Stimulated activated CD8-positive, alpha-beta memory T cell treated with anti-CD3 and anti-CD28 coated beads, Interleukin-7, amount 100 ng/mL, for 1 hour (primary cell): ENCODE data around the gene WAPL.

Experiments used
- DNase-seq, 2 donors: peaks; one replicate each; pipeline ENCODE4 v3.0.0-alpha.2; 2020; ENCODE audit warnings: low read depth in 2 of 2

The WAPL gene

DNA sequence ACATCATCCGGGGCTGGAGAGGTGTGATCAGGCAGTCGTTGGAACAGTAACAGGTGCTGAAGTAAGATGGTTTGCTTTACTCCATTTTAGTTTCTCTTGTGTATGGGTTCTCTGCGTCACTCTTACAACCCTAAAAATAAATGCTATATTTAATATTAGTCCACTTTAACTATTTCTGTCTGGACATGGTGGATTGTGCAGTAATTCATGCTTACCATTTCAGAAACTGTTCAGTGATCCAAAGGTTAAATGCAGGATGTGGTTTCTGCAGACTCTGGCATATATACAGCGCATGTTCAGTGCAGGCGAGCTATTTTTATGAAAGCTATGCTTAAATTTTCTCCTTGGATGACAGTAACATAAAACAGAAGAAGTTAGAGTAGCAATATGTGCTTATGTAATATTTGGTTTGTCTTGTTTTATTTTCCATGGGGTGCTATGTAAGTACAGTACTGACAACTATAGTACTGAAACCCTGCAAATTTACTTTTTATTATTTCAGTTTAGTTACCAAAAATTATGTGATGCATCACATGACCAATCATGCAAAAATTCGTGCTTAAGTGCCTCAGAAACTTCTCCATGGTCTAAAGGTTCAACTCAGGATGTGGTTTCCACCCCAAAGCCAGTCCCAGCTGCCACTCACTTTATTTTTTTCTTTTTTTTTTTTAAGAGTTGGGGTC is 108.4 kb downstream of the WAPL start:
- DNase-seq, result no peak

GRCh38 chr10:86411852-86412560 is 109.6 kb downstream of the WAPL start:
- no peak for DNase-seq

GRCh38 chr10:86411281-86411841 is 110.2 kb downstream of the WAPL start:
- no peak for DNase-seq

GRCh38 chr10:86410542-86411124 is 111.0 kb downstream of the WAPL start:
- no peak for DNase-seq

DNA sequence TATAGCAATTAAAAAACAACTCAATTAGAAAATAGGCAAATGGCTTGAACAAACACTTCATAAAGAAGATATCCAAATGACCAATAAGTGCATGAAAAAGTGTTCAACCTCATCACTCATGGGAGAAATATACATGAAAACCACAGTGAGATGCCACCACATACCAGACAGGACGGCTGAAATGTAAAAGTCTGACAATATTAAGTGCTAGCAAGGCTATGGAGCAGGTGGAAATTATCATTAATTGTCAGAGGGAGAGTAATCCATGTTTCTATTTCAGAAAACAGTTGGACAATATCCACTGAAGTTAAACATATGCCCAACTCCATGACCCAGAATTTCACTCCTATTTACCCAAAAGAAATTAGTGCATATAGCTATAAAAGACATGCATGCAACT is 112.4 kb downstream of the WAPL start:
- DNase-seq, result no peak

DNA sequence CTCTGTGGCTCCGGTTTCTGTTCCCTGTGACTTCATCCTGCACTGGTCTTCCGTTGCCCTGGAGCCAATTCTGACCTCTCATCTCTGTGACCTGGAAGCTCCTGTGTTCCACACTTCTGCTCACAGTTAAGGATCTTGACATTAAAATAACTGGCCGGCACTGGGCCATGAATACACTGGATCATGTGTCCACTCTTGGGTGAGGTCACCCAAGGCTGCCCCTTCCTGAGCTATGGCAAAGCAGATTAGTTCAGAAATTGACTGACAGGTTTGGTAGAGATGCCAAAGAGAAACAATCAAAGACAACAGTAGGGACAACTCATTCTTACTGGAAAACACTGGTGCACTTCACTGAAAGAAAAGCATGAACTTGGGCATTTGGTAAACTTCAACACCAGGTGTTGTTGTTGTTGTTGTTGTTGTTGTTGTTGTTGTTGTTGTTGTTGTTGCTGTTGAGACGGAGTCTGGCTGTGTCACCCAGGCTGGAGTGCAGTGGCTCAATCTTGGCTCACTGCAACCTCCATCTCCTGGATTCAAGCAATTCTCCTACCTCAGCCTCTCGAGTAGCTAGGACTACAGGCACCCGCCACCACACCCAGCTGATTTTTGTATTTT is 118.3 kb downstream of the WAPL start:
- DNase-seq, result no peak

DNA sequence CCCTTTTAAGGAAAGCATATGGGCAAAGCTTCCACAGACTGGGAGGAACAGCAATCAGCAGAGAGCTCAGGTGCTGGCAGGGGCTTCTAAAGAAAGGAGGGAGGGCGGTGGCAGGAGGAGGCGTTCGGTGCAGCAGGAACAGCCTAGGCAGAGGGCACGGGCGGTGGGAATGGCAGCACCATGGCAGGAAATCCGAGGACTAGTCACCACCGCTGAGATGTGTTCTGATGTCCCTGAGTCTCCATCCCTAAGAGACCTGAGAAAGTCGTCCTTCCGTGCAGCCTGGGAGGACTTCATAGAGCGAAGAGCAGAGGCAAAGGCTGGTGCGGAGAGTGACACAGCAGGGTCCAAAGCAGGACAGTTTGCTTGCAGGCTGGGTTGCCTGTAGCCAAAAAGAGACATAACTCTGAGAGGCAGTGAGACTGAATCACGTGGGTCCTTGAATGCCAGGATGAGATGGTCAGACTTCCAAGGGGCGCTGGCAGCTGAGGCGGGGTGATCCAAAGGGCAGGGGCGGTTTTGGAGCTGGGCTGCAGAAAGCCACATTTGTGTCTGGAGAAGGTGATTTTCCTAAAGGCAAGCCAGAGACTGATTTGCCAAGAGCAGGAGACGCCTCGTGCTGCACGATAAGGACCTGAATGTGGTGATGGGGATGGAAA is 119.2 kb downstream of the WAPL start:
- DNase-seq, result no peak

GRCh38 chr10:86401588-86402282 is 119.9 kb downstream of the WAPL start:
- no peak for DNase-seq

DNA sequence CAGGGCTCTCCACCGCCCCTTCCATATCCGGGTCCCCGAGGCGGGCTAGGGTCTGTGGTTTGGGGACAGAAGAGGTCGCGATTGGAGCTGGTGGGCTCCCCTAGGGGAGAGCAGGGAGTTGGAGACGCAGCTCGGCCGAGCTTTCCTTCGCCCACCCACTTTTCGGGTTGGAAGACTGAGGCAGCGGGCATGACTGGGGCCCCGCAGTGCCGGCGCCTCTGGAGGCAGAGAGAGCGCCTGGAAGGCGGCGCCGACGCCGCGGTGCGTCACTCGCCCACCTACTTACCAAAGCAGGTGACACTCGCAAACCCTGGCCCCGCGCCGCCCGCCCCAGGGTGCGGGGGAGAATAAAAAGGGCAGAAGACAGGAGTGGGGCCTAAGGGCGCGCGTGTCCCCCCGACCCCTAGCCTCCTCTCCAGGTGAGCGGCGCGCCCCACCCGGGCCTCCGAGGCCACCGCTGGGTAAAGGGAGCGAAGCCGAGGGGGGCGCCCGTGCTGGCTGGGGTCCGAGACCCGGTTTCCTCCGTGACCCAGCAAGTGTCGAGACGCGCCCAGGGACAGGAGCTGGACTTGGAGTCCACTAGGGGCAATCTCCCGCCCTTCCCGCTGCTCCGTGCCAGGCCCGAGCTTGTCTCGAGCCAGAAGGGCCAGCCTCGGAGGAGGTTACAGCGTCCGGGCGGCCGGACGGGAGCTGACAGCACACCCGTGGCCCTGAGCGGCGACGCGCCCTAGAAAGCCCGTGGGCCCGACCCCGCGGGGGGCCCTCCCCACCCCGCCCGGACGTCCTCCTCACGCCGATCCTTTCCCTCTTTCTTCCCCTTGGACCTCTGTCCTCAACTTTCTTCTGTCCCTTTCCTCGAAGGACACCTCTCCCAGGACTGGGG is 120.6 kb downstream of the WAPL start:
- peak in 1 of 2 donors; percentile 25 for DNase-seq

DNA sequence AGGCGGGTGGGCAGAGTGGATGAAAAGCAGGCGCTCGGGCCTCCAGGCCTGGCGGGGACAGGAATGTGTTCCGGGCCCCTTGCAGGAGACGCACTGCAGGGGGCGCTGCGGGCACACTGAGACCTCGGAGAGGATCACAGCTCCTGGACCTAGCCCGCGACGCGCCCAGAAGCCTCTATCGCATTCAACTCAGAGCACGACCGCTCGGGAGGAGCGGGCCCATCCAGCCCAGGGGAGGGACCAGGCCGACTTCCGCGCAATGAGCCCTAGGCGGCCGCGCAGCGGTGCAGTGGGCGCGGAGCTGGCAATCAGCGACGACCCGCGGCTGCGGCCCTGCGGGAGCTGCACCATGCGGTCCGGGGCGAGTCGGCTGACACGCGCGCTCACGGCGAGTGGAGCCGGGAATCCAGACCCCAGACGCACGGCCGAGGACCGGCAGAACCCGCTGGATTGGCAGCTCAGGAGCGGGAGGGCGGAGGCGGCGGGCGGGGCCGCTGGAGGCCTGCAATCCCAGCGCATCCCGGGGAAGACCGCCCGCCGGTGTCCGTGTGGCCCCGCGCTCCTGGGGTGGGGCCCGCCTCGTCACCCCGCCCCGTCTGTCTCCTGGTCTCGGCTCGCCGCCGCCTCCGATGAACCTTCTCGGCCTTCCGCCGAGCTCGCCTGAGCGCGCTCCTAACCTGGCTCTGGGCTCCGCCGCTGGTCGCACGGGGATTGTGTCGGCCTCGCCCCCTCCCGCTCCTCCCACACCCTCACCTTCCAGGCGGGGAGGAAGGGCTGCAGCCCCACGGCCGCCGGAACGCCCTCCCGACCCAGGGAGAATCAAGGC is 121.5 kb downstream of the WAPL start:
- peak; percentile 77 to 89 for DNase-seq

DNA sequence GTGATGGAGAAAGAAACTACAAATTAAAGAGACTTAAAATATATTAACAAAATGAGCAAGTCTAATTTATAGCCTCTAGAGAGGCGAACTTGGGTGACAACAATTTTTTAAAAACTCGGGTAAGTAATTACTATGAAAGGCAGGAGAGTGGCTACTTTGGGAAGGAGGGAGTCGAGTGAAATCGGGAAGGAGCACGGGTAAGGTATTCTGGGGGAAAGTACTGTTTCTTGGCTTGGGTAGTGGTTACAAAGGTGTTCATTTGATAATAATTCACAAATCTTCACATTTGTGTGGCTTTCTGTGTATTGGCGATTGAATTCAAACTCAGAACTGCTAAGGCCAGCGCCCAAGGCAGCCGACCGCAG is 122.1 kb downstream of the WAPL start:
- no peak for DNase-seq

- no peak for DNase-seq
These were observed 124.5 kb downstream of the WAPL start for GRCh38 chr10:86397120-86397519.

GRCh38 chr10:86393862-86394455 is 127.6 kb downstream of the WAPL start:
- no peak for DNase-seq

- no peak for DNase-seq
These were observed 128.2 kb downstream of the WAPL start for GRCh38 chr10:86393362-86393761.

DNA sequence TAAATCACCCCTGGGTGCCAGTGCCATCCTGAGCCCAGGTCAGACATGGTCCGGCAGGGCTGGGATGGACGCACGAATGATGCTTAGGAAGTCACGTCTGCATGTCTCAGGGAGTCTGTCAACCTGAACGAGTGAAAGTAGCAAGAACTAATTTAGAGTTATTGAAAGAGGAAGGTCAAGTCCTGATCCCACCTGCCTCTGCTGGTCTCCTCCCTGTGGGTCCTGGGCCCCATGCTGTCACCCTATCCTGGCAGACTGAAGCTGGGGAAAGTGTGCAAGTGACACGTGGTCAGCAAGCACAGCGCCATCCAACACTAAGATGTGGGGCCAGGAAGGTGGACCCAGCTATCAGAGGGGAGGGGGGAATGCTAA is 128.9 kb downstream of the WAPL start:
- no peak for DNase-seq

DNA sequence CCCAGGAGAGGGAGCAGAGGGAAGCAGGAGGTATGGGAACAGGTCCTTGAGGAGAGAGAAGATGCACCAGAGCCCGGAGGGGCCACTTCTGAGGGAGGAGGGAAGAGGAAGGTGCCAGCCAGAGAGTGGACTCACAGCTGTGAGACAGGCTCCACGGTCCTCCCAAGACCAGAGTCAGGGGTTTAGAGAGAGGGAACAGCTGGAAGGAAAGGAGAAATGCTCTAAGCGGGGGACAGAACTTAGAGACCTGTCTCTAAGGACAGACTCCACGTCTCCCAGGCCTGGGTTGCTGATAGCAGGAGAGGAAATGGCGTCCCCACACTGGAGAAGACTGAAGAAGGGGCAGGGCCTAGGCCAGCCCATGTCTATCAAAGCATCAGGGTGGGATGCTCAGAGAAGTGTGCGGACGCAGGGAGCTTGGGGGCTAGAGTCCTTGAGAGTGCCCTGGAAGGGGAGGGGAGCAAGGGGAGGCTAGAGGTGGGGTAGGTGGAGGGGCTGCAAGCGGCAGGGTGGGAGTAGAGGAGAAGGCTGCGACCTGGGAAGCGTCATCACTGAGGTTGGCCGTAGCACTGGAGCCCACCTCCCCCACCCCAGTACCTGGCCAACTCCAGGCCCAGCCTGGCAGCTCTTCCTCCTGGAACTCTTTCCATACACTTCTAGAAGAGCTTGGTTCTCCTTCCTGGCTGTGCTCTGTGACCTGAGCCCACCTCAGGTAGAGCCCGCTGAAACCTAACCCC is 129.4 kb downstream of the WAPL start:
- no peak for DNase-seq

- no peak for DNase-seq
These were observed 130.3 kb downstream of the WAPL start for GRCh38 chr10:86391236-86391840.
